Measurements from ENCODE around the gene CLIP3.

- no peak for TF ChIP-seq POLR2AphosphoS5 (IDR thresholded peaks at IDR 0.05)
- TF ChIP-seq POLR2A (IDR thresholded peaks at IDR 0.05), result no peak
Measured at GRCh38 chr19:36030264-36031148, 2.2 kb downstream of the CLIP3 start.

All from sigmoid colon (tissue), 4 donors.